Measurements from ENCODE around the gene IL21R. TPM values are rescaled to one million over a fixed set of nuclear protein-coding genes. Genes with fewer than 3 reads are reported as not detected.

The IL21R gene
- total and polyA plus RNA-seq, 10 of the 15 experiments (the other 5 are each of a cell fraction or from before 2014, with no cell fraction given): 5.3 to 138 (median 82.5) TPM

- TF ChIP-seq ZBTB4 (CRISPR knock-in tag; IDR thresholded peaks at IDR 0.05): no peak
- peak; percentile 83 for TF ChIP-seq MLLT1 (IDR thresholded peaks at IDR 0.05)
- TF ChIP-seq CBFB (IDR thresholded peaks at IDR 0.05; ENCODE audit: low read depth): peak; percentile 31; the same call in 1 of the 2 replicates
- TF ChIP-seq, protein P1, sequence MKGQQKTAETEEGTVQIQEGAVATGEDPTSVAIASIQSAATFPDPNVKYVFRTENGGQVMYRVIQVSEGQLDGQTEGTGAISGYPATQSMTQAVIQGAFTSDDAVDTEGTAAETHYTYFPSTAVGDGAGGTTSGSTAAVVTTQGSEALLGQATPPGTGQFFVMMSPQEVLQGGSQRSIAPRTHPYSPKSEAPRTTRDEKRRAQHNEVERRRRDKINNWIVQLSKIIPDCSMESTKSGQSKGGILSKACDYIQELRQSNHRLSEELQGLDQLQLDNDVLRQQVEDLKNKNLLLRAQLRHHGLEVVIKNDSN (IDR thresholded peaks at IDR 0.05; ENCODE audit: borderline replicate concordance, extremely low read length, insufficient read depth, low read depth, low read length): peak; percentile 91
- no peak for TF ChIP-seq HCFC1 (IDR thresholded peaks at IDR 0.05; ENCODE audit: low read length)
- TF ChIP-seq RAD51 (IDR thresholded peaks at IDR 0.05): peak; percentile 99
- no peak for TF ChIP-seq JUND (IDR thresholded peaks at IDR 0.05; ENCODE audit: low read depth, low read length)
- no peak for TF ChIP-seq KDM1A (IDR thresholded peaks at IDR 0.05; ENCODE audit: borderline replicate concordance)
- no peak for TF ChIP-seq TCF3 (IDR thresholded peaks at IDR 0.05; ENCODE audit: borderline replicate concordance, insufficient read depth, low read depth, low read length)
- TF ChIP-seq TCF7 (IDR thresholded peaks at IDR 0.05; ENCODE audit: borderline replicate concordance): no peak
- no peak for TF ChIP-seq RB1 (IDR thresholded peaks at IDR 0.05; ENCODE audit: borderline replicate concordance)
- TF ChIP-seq POLR2AphosphoS5 (IDR thresholded peaks at IDR 0.05; ENCODE audit: low read length): peak; percentile 87
- TF ChIP-seq BHLHE40 (IDR thresholded peaks at IDR 0.05; ENCODE audit: borderline replicate concordance in 1 of 2, low read depth in 2 of 2, low read length in 1 of 2): peak; percentile 40 to 58; a peak in 2 of 4 replicates
- peak; percentile 80 for TF ChIP-seq ATF7 (IDR thresholded peaks at IDR 0.05; ENCODE audit: low read depth)
- no peak for TF ChIP-seq HSF1 (IDR thresholded peaks at IDR 0.05; ENCODE audit: low read depth, low read length)
- TF ChIP-seq IKZF1 (conservative IDR thresholded peaks at IDR 0.05): peak; percentile 77
- no peak for TF ChIP-seq YBX1 (IDR thresholded peaks at IDR 0.05)
- 0 out of 2 replicates have a peak, but pooled peaks have one; percentile 14 for TF ChIP-seq STAT3 (IDR thresholded peaks at IDR 0.05; ENCODE audit: low read depth, low read length)
- TF ChIP-seq SUPT20H (IDR thresholded peaks at IDR 0.05; ENCODE audit: borderline replicate concordance, control insufficient read depth, low read depth, low read length): no peak
- TF ChIP-seq ESRRA (IDR thresholded peaks at IDR 0.05; ENCODE audit: low read length): no peak
- no peak for TF ChIP-seq CREB1 (IDR thresholded peaks at IDR 0.05; ENCODE audit: low read depth)
- TF ChIP-seq TARDBP (IDR thresholded peaks at IDR 0.05; ENCODE audit: borderline replicate concordance): no peak
- TF ChIP-seq MEF2B (IDR thresholded peaks at IDR 0.05; ENCODE audit: partially characterized antibody, poor library complexity, severe bottlenecking): no peak
- no peak; the same call in 1 of the 2 replicates for TF ChIP-seq FOXK2 (IDR thresholded peaks at IDR 0.05)
- no peak for TF ChIP-seq KAT2A (conservative IDR thresholded peaks at IDR 0.05; ENCODE audit: control insufficient read depth, low read depth, low read length)
Measured at GRCh38 chr16:27374804-27375425, 27.1 kb upstream of the IL21R start (continued).
